ENCODE measurements around the gene SSRP1.

SSRP1 gene

DNA sequence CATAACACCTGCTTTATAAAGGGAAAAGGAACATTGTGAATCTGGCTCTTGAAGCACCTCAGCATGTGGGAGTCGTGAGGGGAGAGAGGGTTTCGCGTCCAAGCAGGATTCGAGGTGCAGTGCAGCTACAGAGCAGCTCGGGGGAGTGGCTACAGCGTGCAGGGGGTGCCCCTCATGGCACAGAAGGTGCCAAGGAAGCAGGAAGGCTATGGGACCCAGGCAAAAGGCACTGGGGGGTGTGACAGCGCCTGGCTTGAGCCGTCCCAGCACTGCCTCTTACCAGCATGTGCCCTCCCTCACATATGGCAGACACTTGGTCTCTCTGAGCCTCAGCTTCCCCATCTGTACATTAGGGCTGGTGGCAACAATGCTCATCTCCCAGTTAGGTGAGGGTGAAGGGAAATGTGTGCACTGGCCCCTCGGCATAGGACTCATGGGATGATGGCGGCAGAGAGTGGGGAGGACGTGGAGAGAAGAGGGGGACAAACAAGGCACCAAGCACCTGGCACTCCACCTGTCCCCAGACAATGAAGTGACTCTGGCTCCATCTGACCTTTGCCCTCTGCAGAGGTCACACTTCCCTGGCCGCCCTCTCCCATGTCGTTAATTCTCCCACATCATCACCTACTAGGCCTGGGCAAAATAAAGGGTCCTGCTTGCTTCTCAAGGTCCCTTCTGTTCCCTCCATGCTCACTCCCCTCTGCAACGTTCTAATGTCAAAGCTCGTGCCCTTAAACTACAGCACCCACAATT, 21.3 kb downstream of the SSRP1 start:
- DNase-seq: no peak

DNA sequence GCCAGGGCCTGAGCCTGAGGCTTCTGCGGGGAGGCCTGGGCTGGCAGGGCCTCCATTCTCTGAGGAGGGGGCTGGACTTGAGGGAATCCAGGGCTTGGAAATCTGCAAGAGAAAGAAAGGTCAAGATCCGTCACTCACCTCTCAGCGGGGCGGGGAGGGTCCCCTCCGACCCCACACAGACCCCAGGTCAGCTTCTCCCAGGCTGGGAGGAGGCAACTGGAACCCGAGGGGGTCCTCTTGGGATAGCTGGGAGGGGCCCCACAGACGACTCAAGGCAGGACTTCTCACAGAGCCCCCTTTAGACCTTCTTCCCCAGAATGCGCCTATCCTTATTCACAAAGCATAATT, 21.9 kb downstream of the SSRP1 start:
- no peak for DNase-seq

- DNase-seq: no peak
These were observed 22.5 kb downstream of the SSRP1 start for GRCh38 chr11:57313071-57313787.

GRCh38 chr11:57312511-57313021, 23.1 kb downstream of the SSRP1 start:
- no peak for DNase-seq

GRCh38 chr11:57311109-57311936, 24.4 kb downstream of the SSRP1 start:
- peak; percentile 39 for DNase-seq

DNA sequence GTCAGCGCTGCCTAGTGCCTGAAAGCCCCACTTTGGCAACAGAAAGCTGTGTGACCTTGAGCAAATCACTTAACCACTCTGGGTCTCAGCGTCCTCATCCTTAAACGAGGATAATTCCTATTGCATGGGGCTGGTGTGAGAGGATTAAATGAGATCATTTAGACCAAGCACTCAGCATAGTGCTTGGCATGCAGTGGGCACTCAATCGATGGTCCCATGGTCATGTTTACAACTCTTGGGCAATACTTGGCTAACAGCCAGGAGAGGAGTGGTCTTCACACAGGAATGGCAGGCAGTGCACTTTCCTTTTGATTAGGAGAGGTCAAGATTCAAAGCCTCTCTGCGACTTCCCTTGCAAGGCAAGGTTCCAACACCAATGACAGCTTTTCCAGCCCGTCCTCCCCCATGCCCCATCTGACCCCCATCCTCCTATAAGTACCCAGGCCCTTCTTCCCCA, 25.0 kb downstream of the SSRP1 start:
- DNase-seq: no peak

DNA sequence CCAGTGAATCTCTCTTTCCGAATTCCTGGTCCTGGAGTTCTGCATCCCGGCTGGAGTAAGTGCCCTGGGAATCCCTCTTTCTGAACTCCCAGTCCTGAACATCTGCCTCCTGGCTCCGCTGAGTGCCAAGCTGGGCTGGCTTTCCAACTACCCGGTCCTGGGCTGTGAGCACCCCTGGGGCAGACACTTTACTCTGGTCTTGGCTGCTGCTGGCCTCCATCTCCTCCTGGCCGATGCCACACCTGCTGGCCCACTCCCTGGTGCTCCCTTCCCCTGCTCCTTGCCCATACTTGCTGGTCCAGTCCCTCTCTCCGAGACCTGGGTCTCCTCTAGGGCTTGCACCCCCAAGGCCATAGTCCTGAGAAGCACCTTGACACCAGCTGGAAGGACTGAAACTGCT, 25.6 kb downstream of the SSRP1 start:
- DNase-seq: no peak

GRCh38 chr11:57309106-57310059, 26.3 kb downstream of the SSRP1 start:
- no peak for DNase-seq

GRCh38 chr11:57308426-57309060, 27.1 kb downstream of the SSRP1 start:
- DNase-seq: no peak

DNA sequence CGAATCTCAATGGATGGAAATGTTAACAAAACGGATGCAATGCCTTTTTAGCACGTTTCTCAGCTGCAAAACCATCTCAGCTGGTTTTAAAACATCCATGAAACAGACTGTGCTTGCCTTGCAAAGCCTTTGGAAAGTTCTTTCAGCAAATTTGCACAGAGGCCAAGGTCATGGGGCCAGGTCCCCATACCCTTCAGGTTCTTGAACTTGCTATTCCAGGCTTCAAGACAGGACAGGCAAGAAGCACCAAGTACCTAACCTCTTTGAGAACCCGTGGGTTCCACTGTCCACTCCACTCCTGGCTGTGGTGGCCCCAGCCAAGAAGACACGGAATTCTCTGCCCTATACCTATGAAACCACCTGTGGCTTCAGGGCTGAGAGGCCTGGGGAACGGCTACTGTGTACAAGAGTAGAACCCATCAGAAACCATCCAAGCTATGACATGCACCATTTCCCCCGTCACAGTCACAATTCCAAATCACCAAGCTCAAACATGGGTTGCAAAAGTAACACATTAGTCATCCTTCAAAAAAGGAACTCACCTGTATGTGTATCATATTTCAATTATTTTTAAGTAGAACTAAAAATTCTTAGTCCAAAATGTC, 27.9 kb downstream of the SSRP1 start:
- no peak for DNase-seq

DNA sequence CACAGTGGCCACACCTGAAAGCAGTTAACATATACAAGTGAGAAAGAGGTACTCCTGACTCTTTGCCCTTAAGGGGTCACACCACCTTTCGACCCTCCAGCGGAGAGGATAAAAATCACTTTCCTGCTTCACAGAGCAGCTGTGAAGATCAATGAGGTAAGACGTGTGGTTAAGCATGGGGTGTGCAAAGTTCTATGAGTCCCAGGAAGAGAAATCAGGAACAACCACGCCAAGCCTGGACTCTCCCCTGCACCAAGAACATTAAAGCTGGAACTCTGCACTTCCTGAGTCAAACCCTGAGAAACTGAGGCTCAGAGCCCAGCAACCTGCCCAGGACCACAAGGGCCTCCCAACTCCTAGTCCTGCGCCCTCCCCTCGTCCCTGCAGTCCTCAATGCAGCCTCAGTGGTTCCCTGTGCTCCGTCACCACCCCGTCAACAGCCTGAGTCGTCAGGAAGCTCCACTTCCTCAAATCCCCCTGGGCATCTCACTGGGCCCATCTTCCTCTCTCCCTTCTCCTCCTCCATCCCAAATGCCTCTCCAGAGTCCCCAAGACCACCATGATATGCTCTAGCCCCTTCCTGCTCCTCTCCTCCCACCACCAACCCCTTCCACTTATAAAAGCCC, 28.6 kb downstream of the SSRP1 start:
- no peak for DNase-seq

GRCh38 chr11:57306161-57306876, 29.4 kb downstream of the SSRP1 start:
- no peak for DNase-seq

DNA sequence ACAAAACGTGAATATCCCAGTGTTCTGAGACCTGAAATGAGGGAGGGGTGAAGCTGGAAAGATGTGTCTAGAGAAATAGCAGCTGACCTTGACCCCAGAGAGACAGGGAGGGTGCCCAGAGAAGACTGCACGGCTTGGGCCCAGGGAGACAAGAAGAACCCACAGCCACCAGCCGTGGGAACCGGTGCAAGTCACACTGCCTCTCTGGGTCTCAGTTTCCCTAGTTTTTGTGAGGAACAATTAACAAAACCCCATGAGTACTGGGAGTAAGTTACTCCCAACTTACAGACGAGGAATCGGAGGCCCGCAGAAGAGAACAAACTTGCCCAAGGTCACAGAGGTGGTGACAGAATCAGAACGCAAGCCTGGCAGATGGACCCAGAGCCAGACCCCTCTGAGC, 30.2 kb downstream of the SSRP1 start:
- DNase-seq: no peak

GRCh38 chr11:57303990-57304579, 31.6 kb downstream of the SSRP1 start:
- no peak for DNase-seq

DNA sequence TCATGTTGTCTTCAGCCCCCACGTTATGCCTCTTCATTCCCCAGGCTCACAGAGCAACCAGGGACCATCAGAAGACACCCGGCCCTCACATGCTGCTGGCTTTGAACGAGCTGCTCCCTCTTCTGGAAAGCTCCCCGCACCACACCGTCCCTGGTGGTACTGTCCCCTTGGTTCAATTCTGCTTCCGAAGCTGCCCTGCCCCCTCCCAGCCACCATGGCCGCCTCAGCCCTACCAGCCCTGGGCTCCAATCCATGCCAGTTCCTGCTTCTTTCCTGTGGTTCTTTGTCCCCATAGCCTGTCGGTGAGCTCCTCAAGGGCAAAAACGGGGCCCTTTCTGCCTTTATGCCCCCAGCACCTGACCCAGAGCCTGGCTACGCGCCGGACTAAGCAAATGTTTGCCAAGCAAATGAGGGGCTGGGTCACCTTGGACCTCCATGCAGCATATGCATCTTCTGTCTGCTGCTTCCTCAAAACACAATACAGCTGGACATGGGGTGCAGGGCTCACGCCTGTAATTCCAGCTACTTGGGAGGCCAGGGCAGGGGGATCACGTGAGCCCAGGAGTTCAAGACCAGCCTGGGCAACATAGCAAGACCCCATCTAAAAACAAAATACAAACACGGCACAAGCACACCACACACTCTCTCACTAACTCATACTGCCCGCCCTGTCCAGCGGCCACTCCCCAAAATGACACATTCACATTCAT, 32.3 kb downstream of the SSRP1 start:
- DNase-seq: no peak

GRCh38 chr11:57302489-57302888, 33.2 kb downstream of the SSRP1 start:
- DNase-seq: no peak

- no peak for DNase-seq
These were observed 33.8 kb downstream of the SSRP1 start for GRCh38 chr11:57301711-57302423.

- DNase-seq: no peak
These were observed 34.9 kb downstream of the SSRP1 start for GRCh38 chr11:57300785-57301184.
